Upper lobe of left lung (tissue), 4 donors: Measurements from ENCODE around the gene KDM5C.
"Not testable (repeated sequence)": the region's sequence is repeated elsewhere in the genome, so short reads cannot be mapped to it uniquely, and the experiment has no call there.

Experiments
- CTCF ChIP-seq, 6 experiments: fragments of 450-650 bp in 4 of 6; fragments of 200-600 bp in 2 of 6; sonication (generic) in 2 of 6; IDR thresholded peaks; one replicate each; pipeline ENCODE4 v1.5.1; 2016 to 2019; ENCODE audit warnings: antibody characterized with exemption in 6 of 6
- EP300 ChIP-seq, 4 donors: sonication (generic); formaldehyde crosslinking; IDR thresholded peaks; one replicate each; pipeline ENCODE4 v1.5.1; 2017; ENCODE audit warnings: antibody characterized with exemption in 4 of 4, control low read depth in 2 of 4
- POLR2A ChIP-seq, 4 donors: fragments of 450-650 bp; IDR thresholded peaks; one replicate each; pipeline ENCODE4 v1.5.1; 2016 to 2017; ENCODE audit warnings: antibody characterized with exemption in 4 of 4, mild to moderate bottlenecking in 2 of 4

GRCh38 chrX:53164566-53164965 is 60.4 kb downstream of the KDM5C start:
- TF ChIP-seq CTCF, POLR2A, EP300 (IDR thresholded peaks at IDR 0.05): not testable (repeated sequence)
